Testis (tissue), 5 donors: ENCODE results near the gene SGTB. TPM values are rescaled to one million over a fixed set of nuclear protein-coding genes. Genes with fewer than 3 reads are reported as not detected.

Source experiments
- DNase-seq: peaks from one replicate; pipeline ENCODE4 v3.0.0-alpha.2; 2019
- H3K27ac ChIP-seq, 2 donors: fragments of 200-600 bp; sonication (generic); one replicate each; pipeline ENCODE4 v1.5.1; 2019
- H3K27me3 ChIP-seq: fragments of 200-600 bp; sonication (generic); one replicate; pipeline ENCODE4 v1.5.1; 2019
- H3K36me3 ChIP-seq: fragments of 200-600 bp; sonication (generic); one replicate; pipeline ENCODE4 v1.5.1; 2017; ENCODE audit warnings: low read depth; ENCODE audit errors: missing control alignments
- H3K4me1 ChIP-seq: fragments of 200-600 bp; sonication (generic); one replicate; pipeline ENCODE4 v1.5.1; 2019
- H3K4me3 ChIP-seq, 2 donors: fragments of 200-600 bp; sonication (generic); one replicate each; pipeline ENCODE4 v1.5.1; 2017 to 2019
- H3K9me3 ChIP-seq: fragments of 200-600 bp; sonication (generic); one replicate; pipeline ENCODE4 v1.5.1; 2017
- POLR2A ChIP-seq: fragments of 450-650 bp; IDR thresholded peaks from one replicate; pipeline ENCODE4 v1.6.1; 2017; ENCODE audit warnings: antibody characterized with exemption, mild to moderate bottlenecking, moderate library complexity
- WGBS, 2 donors: methylation state at CpG; one replicate each; pipeline ENCODE4 v1.1.5; 2018; 5-methylcytosine and 5-hydroxymethylcytosine counted together
- intact Hi-C: fragments of 100-400 bp; cut with DNase I; formaldehyde crosslinking; loops from one replicate; pipeline ENCODE4 v1.15.1; 2023; ENCODE audit warnings: low total_unique reads
- long read RNA-seq, 2 donors: transcript quantifications; one replicate each; lab custom pipeline, GENCODE V29; 2026
- polyA plus RNA-seq: library from polyadenylated mRNA; stranded (reverse); fragments of 350-450 nt; fragmentation: Illumina TruSeq; extraction: RNeasy Lipid Tissue Mini Kit (QIAGEN cat#74804); gene quantifications from one replicate; pipeline ENCODE4 v1.2.3, GENCODE V29; 2014; ENCODE audit warnings: low read depth, low replicate concordance; ENCODE audit not compliant: insufficient read depth
- total RNA-seq, 2 donors: library from RNA; depleted of rRNA; stranded (reverse); fragments of >200 nt; gene quantifications; one replicate each; pipeline ENCODE4 v1.2.3, GENCODE V29; 2016
- TF ChIP-seq, protein P1 (sequence below), 3 experiments: fragments of 450-650 bp in 2 of 3; fragments of 200-600 bp in 1 of 3; sonication (generic) in 1 of 3; IDR thresholded peaks; one replicate each; pipeline ENCODE4 v1.5.1; 2016 to 2019; ENCODE audit warnings: antibody characterized with exemption in 3 of 3, mild to moderate bottlenecking in 2 of 3, moderate library complexity in 1 of 3

The SGTB gene, protein sequence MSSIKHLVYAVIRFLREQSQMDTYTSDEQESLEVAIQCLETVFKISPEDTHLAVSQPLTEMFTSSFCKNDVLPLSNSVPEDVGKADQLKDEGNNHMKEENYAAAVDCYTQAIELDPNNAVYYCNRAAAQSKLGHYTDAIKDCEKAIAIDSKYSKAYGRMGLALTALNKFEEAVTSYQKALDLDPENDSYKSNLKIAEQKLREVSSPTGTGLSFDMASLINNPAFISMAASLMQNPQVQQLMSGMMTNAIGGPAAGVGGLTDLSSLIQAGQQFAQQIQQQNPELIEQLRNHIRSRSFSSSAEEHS
- total RNA-seq = 1 to 10 TPM; 3.8 to 4.5 TPM
- polyA plus RNA-seq = 2.3 TPM
- long read RNA-seq, donor 1, full-length matches to known transcripts = 3 of 3 reads
- long read RNA-seq, donor 1, partial matches to known transcripts = 0 of 3 reads
- long read RNA-seq, donor 1, other reads (novel, unspliced or antisense) = 0 of 3 reads
- long read RNA-seq, donor 2, full-length matches to known transcripts = 3 of 3 reads
- long read RNA-seq, donor 2, partial matches to known transcripts = 0 of 3 reads
- long read RNA-seq, donor 2, other reads (novel, unspliced or antisense) = 0 of 3 reads

DNA sequence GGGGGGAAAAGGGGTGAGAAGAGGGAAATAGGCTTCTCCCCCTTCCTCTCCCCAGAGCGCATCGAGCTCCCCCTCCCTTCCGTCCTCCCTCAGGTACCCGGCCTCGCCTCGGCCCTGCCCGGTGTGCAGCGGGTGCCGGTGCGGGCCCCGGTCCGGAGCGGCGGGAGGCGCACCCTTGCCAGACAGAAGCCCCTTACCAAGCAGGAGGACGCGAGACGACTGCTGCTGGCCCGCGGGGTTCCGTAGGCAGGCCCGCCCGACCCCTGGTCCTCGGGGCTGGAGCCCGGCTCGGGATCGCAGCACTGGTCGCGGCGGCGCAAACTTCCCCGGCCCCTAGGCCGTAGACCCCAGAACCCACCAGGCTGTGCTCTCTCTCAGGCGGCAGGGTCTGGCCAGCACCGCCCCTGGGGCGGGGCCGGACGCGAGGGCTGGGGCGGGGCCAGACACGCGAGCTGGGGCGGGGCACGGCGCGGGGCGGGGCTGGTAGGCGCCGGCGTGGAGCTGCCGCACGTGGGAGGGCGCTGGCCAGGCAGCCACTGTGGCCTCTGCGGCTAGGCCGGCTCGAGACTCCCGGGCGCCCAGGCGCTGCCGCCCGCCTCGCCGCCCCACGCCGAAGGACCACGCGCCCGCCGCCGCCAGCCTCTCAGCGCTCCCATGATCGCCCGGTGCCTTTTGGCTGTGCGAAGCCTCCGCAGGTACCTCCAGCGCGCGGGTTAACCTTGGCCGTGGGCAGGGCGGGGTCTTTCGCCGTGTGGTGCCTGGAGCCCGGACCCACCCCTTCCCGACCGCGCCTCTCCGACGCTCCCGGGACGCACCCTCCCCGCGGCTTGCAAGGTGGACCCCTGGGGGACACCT is at the start of gene SGTB, which contains the start of gene NLN:
Gene SGTB, minus strand, starts transcription at position 390 of the 855 bp plus-strand sequence. CDS start 1,302 bp downstream, outside the sequence.
Gene NLN, plus strand, starts transcription at position 486 of the 855 bp plus-strand sequence. Its CDS starts 169 bp downstream, at position 655.
- Histone ChIP-seq H3K36me3 (no peaks in the 10 kb centered on the region), H3K9me3 (no peaks in the 10 kb centered on the region), H3K27ac (peak within 1 kb of the TSS; percentile 66 to 80), H3K4me1 (no peaks in the 10 kb centered on the region), H3K27me3 (no peaks in the 10 kb centered on the region), H3K4me3 (peak within 1 kb of the TSS; percentile 91 to 96)
- intact Hi-C loops = no loop called here
- peak; percentile 90 for DNase-seq
- 0 to 5% methylated on average over 4 to 42 of the region's 92 CpGs for WGBS, 2 donors
- no peak for TF ChIP-seq POLR2A
- TF ChIP-seq, protein P1, sequence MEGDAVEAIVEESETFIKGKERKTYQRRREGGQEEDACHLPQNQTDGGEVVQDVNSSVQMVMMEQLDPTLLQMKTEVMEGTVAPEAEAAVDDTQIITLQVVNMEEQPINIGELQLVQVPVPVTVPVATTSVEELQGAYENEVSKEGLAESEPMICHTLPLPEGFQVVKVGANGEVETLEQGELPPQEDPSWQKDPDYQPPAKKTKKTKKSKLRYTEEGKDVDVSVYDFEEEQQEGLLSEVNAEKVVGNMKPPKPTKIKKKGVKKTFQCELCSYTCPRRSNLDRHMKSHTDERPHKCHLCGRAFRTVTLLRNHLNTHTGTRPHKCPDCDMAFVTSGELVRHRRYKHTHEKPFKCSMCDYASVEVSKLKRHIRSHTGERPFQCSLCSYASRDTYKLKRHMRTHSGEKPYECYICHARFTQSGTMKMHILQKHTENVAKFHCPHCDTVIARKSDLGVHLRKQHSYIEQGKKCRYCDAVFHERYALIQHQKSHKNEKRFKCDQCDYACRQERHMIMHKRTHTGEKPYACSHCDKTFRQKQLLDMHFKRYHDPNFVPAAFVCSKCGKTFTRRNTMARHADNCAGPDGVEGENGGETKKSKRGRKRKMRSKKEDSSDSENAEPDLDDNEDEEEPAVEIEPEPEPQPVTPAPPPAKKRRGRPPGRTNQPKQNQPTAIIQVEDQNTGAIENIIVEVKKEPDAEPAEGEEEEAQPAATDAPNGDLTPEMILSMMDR (IDR thresholded peaks at IDR 0.05) = no peak

DNA sequence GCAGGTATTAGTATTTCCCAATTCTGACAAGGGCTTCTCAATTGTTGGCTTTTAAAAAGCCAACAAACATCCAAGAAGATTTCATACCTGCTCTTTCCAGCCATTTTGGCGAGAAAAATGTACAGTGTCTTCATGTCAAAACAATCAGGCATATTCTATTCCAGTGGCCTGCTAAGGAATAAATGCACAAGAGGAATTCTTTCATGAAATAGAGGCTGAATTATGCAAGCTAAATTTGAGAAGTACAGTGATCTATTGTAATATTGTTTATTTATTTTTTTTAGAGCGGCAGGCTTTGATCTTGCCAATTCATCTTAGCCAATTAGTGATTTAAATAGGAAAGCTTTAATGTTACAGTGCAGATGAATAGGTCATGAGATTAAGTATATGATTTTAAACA is 49.4 kb upstream of the SGTB start:
- no peaks in the 10 kb centered on the region for H3K27me3 ChIP-seq
- intact Hi-C loops = no loop called here
- no peak for DNase-seq
- H3K36me3 ChIP-seq = no peaks in the 10 kb centered on the region
- no peak overlapping the region for H3K4me3 ChIP-seq
- no peaks in the 10 kb centered on the region for H3K9me3 ChIP-seq
- TF ChIP-seq, protein P1 (IDR thresholded peaks at IDR 0.05) = no peak
- H3K27ac ChIP-seq = no peak overlapping the region
- WGBS, 2 donors = 93 to 96% methylated on average over 2 of the region's 2 CpGs
- H3K4me1 ChIP-seq = no peaks in the 10 kb centered on the region

DNA sequence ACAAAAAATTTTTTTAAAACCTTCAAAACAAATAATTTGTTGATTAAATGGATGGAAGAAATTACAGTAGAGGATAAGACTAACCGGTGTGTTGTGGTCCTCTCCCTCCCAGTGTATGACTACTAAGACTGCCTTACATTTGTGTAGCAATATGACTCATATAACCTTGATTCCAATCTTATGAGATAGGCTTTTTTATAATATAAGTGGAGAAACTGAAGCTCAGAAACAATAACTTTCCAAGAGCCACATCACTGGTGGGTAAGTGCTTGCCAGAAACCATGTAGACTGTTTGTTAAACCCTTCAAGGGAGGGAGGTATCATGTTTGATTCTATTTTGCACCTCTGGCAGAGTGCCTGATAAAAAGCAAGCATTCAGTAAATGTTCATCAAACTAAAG is 47.6 kb upstream of the SGTB start:
- WGBS, 2 donors = 33 to 47% methylated on average over 1 of the region's 1 CpG
- Histone ChIP-seq H3K4me3 (no peak overlapping the region), H3K27me3 (no peaks in the 10 kb centered on the region), H3K36me3 (no peaks in the 10 kb centered on the region), H3K27ac (no peak overlapping the region), H3K9me3 (no peaks in the 10 kb centered on the region), H3K4me1 (no peaks in the 10 kb centered on the region)
- no peak for TF ChIP-seq POLR2A
- TF ChIP-seq, protein P1 (IDR thresholded peaks at IDR 0.05) = no peak
- intact Hi-C loops = no loop called here
- DNase-seq = no peak

DNA sequence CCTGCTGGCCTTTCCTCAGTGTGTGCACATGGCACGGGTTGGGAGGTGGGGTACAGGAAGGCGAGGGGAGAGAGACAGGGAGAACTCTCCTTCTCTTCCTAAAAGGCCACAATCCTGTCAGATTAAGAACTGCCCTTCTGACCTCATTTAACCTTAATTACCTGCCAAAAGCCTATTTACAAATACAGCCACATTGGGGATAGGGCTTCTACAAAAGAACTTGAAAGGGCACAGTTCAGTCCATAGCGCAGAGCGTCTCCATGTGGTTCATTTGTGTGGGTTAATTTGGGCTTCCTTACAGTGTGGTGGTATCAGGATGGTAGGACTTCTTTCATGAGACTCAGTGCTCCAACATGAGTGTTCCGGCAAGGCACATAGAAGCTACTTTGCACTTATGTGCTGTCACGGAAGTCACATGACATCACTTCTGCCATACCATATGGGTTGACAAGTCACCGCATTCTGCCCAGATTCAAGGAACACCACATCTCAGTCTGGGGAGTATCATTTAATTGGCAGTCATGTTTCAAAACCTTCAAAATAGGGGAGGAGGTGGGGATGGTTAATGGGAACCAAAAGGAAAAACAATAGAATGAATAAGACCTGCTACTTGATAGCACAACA is 46.9 kb upstream of the SGTB start:
- Histone ChIP-seq H3K4me1 (no peaks in the 10 kb centered on the region), H3K9me3 (no peaks in the 10 kb centered on the region), H3K4me3 (no peak overlapping the region), H3K27ac (no peak overlapping the region), H3K36me3 (no peaks in the 10 kb centered on the region), H3K27me3 (no peaks in the 10 kb centered on the region)
- no peak for DNase-seq
- WGBS, 2 donors = 90 to 96% methylated on average over 6 to 7 of the region's 7 CpGs
- intact Hi-C loops = no loop called here
- TF ChIP-seq, protein P1 (IDR thresholded peaks at IDR 0.05) = no peak
- TF ChIP-seq POLR2A = no peak
